GM12801 (cell line): Measurements from ENCODE around the gene GOSR1.

Experiments
- TF ChIP-seq, protein P1 (sequence below): IDR thresholded peaks from one replicate; pipeline ENCODE4 v1.5.1; 2011; ENCODE audit warnings: control low read depth; ENCODE audit not compliant: insufficient read length; ENCODE audit errors: extremely low read depth

Gene GOSR1

DNA sequence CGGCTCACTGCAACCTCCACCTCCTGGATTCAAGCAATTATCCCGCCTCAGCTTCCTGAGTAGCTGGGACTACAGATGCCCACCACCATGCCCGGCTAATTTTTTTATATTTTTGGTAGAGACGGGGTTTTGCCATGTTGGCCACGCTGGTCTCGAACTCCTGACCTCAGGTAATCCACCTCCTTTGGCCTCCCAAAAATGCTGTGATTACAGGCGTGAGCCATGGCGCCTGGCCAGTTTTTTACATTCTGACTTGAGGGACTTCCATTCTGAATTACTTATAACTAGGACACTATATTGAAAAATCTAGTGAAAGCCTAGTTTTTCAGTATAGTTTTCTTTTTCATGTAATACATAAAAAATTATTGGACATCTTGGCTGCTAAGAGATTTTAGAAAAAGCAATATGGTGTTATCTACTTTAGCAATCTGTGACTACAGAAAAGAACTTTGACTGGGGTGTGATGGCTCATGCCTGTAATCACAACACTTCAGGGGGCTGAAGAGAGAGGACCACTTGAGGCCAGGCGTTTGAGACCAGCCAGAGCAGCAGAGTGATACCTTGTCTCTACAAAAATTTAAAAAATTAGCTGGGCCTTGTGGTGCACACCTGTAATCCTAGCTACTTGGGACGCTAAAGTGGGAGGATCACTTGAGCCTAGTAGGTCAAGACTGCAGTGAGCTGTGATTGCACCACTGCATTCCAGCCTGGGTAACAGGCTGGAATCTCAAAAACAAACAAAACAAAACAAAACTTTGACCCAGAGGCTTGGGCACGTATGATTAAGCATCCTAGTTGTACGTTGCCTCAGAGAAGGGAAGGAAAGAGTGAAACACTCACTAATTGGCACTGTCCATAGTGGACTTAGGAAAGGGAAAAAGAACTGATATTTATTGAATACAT, 26.8 kb upstream of the GOSR1 start:
- TF ChIP-seq, protein P1, sequence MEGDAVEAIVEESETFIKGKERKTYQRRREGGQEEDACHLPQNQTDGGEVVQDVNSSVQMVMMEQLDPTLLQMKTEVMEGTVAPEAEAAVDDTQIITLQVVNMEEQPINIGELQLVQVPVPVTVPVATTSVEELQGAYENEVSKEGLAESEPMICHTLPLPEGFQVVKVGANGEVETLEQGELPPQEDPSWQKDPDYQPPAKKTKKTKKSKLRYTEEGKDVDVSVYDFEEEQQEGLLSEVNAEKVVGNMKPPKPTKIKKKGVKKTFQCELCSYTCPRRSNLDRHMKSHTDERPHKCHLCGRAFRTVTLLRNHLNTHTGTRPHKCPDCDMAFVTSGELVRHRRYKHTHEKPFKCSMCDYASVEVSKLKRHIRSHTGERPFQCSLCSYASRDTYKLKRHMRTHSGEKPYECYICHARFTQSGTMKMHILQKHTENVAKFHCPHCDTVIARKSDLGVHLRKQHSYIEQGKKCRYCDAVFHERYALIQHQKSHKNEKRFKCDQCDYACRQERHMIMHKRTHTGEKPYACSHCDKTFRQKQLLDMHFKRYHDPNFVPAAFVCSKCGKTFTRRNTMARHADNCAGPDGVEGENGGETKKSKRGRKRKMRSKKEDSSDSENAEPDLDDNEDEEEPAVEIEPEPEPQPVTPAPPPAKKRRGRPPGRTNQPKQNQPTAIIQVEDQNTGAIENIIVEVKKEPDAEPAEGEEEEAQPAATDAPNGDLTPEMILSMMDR: no peak

DNA sequence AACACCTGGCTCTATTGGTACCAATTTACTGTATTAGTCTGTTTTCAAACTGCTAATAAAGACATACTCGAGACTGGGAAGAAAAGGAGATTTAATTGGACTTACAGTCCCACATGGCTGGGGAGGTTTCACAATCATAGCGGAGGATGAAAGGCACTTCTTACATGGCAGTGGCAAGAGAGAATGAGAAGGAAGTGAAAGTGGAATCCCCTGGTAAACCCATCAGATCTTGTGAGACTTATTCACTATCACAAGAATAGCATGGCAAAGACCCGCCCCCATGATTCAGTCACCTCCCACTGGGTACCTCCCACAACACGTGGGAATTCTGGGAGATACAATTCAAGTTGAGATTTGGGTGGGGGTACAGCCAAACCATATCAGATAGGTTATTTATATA, 22.6 kb upstream of the GOSR1 start:
- TF ChIP-seq, protein P1: no peak

DNA sequence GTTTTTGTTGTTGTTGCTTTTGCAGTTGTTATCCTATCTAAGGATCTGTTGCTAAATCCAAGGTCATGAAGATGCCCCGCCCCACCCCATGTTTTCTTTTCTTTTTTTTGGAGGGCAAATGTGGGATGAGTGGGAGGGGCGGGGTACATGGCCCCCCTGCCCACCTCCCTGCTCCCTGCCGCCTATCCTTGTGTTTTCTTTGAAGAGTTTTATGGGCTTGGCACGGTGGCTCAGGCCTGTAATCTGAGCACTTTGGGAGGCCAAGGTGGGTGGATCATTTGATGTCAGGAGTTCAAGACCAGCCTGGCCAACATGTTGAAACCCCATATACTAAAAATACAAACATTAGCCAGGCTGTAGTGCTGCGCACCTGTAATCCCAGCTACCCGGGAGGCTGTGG, 18.8 kb upstream of the GOSR1 start:
- TF ChIP-seq, protein P1: no peak

DNA sequence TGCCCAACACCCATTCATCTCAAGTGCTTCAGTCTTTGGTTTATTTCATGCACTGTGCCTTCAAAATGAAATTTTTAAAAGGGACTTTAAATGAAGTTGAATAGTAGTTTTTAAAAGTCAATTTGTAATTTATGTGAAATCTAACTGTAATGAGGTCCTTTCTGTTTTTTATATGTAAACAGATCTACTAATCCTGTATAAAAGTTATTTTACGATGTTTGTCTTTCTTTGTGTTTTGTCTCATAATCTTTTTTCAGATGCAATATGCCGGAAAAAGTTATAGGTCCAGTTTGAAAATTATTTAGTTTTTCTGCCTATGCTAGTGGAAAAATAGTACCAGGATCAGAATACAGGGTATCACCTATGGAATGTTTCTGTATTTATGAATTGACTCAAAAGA, 8.7 kb upstream of the GOSR1 start:
- TF ChIP-seq, protein P1: no peak

DNA sequence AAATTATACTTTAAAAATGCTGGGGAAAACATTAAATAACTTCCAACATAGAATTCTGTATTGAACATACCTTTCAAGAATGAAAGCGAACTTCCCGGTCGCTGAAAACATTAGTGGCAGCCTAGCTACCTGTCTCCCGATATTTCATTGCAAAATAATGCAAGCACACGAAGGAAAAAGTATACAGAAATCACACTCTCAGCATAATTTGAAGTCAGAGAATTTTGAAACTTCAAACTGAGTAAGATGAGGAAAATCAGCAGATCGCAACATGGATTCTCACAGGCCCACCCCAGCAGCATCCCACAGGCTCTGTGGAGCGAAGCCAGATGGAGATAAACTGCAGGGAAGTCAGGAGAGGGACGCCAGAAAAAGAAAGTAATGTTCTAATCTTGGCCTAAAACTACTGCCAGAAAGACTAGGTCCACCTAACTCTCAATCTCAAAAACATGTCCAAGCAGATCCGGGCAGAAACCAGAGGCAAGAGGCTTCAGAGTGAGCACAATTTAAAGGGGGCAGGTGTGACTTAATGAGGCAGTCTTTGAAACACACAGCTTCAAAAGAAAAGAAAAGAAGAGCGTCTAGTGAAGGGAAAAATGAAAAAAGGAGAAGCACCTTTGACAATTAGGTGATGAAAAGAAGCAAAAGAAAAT, 4.8 kb upstream of the GOSR1 start:
- TF ChIP-seq, protein P1: no peak

DNA sequence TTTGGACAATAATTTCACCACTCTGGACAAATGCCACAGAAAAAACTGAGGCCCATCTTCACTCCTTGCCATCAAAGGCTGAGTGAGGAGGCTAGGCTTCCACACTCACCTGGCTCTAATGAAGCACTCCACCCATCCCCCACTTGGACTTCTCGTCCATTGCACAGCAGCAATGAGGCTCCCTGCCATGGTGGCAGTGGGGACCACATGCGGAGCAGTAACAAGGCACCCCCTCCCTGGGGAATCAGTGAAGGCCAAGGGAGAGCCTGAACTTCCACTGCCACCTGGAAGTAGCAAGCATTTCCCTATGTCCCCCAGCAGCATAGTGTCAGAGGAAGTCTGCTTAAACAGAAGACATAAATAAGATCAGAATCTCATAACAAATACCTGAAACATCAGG, 2.0 kb upstream of the GOSR1 start:
- TF ChIP-seq, protein P1: no peak

DNA sequence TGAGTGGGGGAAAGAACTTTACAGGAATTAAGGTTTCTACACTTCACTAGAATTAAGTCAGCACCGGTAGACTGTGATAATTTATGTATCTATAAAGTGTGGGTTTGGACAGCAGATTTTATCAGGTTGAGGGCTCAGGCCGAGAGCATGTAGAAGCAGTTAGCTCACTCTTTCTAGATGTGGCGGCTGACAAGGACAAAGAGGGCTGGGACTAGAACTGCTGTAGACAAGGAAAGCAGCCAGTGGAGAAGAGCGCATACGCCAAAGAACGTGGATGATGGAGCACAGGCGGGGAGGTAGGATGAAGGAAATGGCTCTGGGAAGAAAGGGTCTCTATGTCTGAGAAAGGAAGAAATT, 504 bp upstream of the GOSR1 start:
- TF ChIP-seq, protein P1: no peak
